Kidney (tissue), 22 donors: ENCODE data around the gene TXN2. TPM values are rescaled to one million over a fixed set of nuclear protein-coding genes. Genes with fewer than 3 reads are reported as not detected.
A peak's percentile ranks its signal among the peaks of the same experiment; 100 is the strongest.

Experiments
- DNase-seq, 5 donors: peaks; one replicate each; pipeline ENCODE4 v3.0.0-alpha.2; 2013 to 2020
- FAIRE-seq: peaks from 2 replicates; lab custom pipeline; 2012; peaks lifted over from hg19 to GRCh38; lab: Jason Lieb, UNC
- H3K27ac ChIP-seq, 2 donors: one replicate each; pipeline ENCODE4 v1.7.0; 2013; ENCODE audit warnings: low read depth in 2 of 2, low read length in 2 of 2, inconsistent platforms in 1 of 2
- H3K27me3 ChIP-seq: one replicate; pipeline ENCODE4 v1.7.1; 2013; ENCODE audit warnings: low read length, inconsistent platforms; ENCODE audit not compliant: control insufficient read depth, insufficient read depth
- H3K36me3 ChIP-seq, 3 donors: one replicate each; pipeline versions ENCODE4 v1.7.0 to v1.7.1; 2013; ENCODE audit warnings: low read length in 3 of 3, control low read depth in 1 of 3, inconsistent platforms in 1 of 3; ENCODE audit not compliant: insufficient read depth in 3 of 3, control insufficient read depth in 2 of 3
- H3K4me1 ChIP-seq, 3 donors: one replicate each; pipeline versions ENCODE4 v1.7.0 to v1.7.1; 2013; ENCODE audit warnings: low read length in 3 of 3, inconsistent platforms in 1 of 3, low read depth in 1 of 3; ENCODE audit not compliant: control insufficient read depth in 2 of 3, insufficient read depth in 2 of 3
- H3K4me3 ChIP-seq, 3 donors: one replicate each; pipeline versions ENCODE4 v1.7.0 to v1.8.1; 2013; ENCODE audit warnings: low read length in 3 of 3, control low read depth in 1 of 3, inconsistent platforms in 1 of 3
- H3K9ac ChIP-seq, 3 donors: one replicate each; pipeline versions ENCODE4 v1.7.0 to v1.7.1; 2013; ENCODE audit warnings: low read length in 3 of 3, control low read depth in 1 of 3, inconsistent platforms in 1 of 3
- H3K9me3 ChIP-seq, 3 donors: one replicate each; pipeline versions ENCODE4 v1.7.0 to v1.7.1; 2013; ENCODE audit warnings: low read length in 3 of 3, control low read depth in 1 of 3, inconsistent platforms in 1 of 3; ENCODE audit not compliant: control insufficient read depth in 2 of 3, insufficient read depth in 1 of 3
- intact Hi-C: fragments of 100-400 bp; cut with DNase I; formaldehyde crosslinking; loops from one replicate; pipeline ENCODE4 v1.11.1; 2022
- long read RNA-seq, 10 donors: library from polyadenylated mRNA in 1 of 10; unstranded in 1 of 10; transcript quantifications; one replicate each; pipeline ENCODE4 v2.0.0 and lab custom pipeline, GENCODE V29; 2021 to 2026
- polyA plus RNA-seq: library from polyadenylated mRNA; stranded (reverse); fragments of 350-450 nt; fragmentation: Illumina TruSeq; extraction: RNeasy Lipid Tissue Mini Kit (QIAGEN cat#74804); gene quantifications from one replicate; pipeline ENCODE4 v1.2.3, GENCODE V29; 2014; ENCODE audit warnings: low read depth, low replicate concordance; ENCODE audit not compliant: insufficient read depth
- total RNA-seq: library from RNA; stranded (reverse); fragmentation: NEBNext Ultra II Directional; extraction: Animal tissue kit (Norgen Biotek cat#: 25700); gene quantifications from one replicate; pipeline ENCODE4 v1.2.1, GENCODE V29; 2021
- TF ChIP-seq, protein P1 (sequence below): IDR thresholded peaks from 3 replicates; pipeline ENCODE4 v1.5.1; 2012; ENCODE audit warnings: mild to moderate bottlenecking, moderate library complexity, borderline replicate concordance; ENCODE audit not compliant: insufficient read depth; ENCODE audit errors: extremely low read depth
- donor health status: control.
- donor health status: control.
- donor health status: control.
- donor health status: control.
- donor health status: control.
- donor health status: DM: yes; HTN: yes; CAD: no.
- donor health status: Normal renal cell carcinoma (clear cell type).

TXN2 gene, protein sequence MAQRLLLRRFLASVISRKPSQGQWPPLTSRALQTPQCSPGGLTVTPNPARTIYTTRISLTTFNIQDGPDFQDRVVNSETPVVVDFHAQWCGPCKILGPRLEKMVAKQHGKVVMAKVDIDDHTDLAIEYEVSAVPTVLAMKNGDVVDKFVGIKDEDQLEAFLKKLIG
- total RNA-seq: 72.8 TPM
- polyA plus RNA-seq: 194 TPM
- long read RNA-seq, donor 1, transcript TXN2-201 (4 exons, 1,736 nt): major isoform, 41 of 62 reads
- long read RNA-seq, donor 1, partial matches to known transcripts: 18 of 62 reads
- long read RNA-seq, donor 1, other reads (novel, unspliced or antisense): 0 of 62 reads
- long read RNA-seq, donor 2, transcript TXN2-201 (4 exons, 1,736 nt): major isoform, 54 of 72 reads
- long read RNA-seq, donor 2, partial matches to known transcripts: 14 of 72 reads
- long read RNA-seq, donor 2, other reads (novel, unspliced or antisense): 0 of 72 reads
- long read RNA-seq, donor 3, transcript TXN2-201 (4 exons, 1,736 nt): major isoform, 68 of 109 reads
- long read RNA-seq, donor 3, partial matches to known transcripts: 32 of 109 reads
- long read RNA-seq, donor 3, other reads (novel, unspliced or antisense): 5 of 109 reads
- long read RNA-seq, donor 4, transcript TXN2-201 (4 exons, 1,736 nt): major isoform, 46 of 65 reads
- long read RNA-seq, donor 4, partial matches to known transcripts: 15 of 65 reads
- long read RNA-seq, donor 4, other reads (novel, unspliced or antisense): 0 of 65 reads
- long read RNA-seq, donor 5, partial matches to known transcripts: 0 of 4 reads
- long read RNA-seq, donor 5, other reads (novel, unspliced or antisense): 0 of 4 reads
- long read RNA-seq, donor 6, transcript TXN2-201 (4 exons, 1,736 nt): major isoform, 61 of 88 reads
- long read RNA-seq, donor 6, partial matches to known transcripts: 21 of 88 reads
- long read RNA-seq, donor 6, other reads (novel, unspliced or antisense): 0 of 88 reads
- long read RNA-seq, donor 7, transcript TXN2-201 (4 exons, 1,736 nt): major isoform, 92 of 134 reads
- long read RNA-seq, donor 7, partial matches to known transcripts: 27 of 134 reads
- long read RNA-seq, donor 7, other reads (novel, unspliced or antisense): 11 of 134 reads
- long read RNA-seq, donor 8, transcript TXN2-201 (4 exons, 1,736 nt): major isoform, 53 of 77 reads
- long read RNA-seq, donor 8, transcript TXN2-204 (4 exons, 1,280 nt): minor isoform, 6 of 77 reads
- long read RNA-seq, donor 8, partial matches to known transcripts: 18 of 77 reads
- long read RNA-seq, donor 8, other reads (novel, unspliced or antisense): 0 of 77 reads
- long read RNA-seq, donor 9, transcript TXN2-201 (4 exons, 1,736 nt): major isoform, 40 of 71 reads
- long read RNA-seq, donor 9, partial matches to known transcripts: 27 of 71 reads
- long read RNA-seq, donor 9, other reads (novel, unspliced or antisense): 0 of 71 reads
- long read RNA-seq, donor 10, transcript TXN2-201 (4 exons, 1,736 nt): major isoform, 31 of 52 reads
- long read RNA-seq, donor 10, partial matches to known transcripts: 18 of 52 reads
- long read RNA-seq, donor 10, other reads (novel, unspliced or antisense): 0 of 52 reads

DNA sequence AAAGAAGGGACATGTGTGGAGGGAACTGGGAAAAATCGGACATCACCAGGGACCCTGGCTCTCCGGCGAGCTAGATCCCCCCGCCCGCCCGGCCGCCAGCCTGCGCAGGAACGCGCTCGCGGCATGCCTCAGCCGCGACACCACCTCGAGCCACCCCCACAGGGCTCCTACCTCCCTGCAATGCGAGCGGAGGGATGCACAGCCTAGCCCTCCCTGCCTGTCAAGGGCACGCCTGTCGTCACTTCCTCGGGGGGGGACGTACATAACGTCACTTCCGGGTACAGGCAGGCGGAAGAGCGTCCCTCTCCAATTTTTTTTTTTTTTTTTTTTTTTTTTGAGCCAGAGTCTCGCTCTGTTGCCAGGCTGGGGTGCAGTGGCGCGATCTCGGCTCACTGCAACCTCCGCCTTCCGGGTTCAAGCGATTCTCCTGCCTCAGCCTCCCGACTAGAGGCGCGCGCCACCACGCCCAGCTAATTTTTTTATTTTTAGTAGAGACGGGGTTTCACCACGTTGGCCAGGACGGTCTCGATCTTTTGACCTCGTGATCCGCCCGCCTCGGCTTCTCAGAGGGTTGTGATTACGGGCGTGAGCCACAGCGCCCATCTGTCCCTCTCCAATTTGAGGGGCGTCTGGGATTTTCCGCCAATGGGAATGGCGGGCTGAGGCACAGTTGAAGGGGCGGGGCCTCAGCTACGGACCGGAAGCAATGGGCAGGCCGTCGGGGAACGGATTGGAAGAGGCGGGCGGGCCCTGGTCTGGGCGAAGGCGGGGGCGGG, at the start of gene TXN2:
Gene TXN2, minus strand, starts transcription at position 248 of the 776 bp plus-strand sequence. CDS start 803 bp downstream, outside the sequence.
- TF ChIP-seq, protein P1, sequence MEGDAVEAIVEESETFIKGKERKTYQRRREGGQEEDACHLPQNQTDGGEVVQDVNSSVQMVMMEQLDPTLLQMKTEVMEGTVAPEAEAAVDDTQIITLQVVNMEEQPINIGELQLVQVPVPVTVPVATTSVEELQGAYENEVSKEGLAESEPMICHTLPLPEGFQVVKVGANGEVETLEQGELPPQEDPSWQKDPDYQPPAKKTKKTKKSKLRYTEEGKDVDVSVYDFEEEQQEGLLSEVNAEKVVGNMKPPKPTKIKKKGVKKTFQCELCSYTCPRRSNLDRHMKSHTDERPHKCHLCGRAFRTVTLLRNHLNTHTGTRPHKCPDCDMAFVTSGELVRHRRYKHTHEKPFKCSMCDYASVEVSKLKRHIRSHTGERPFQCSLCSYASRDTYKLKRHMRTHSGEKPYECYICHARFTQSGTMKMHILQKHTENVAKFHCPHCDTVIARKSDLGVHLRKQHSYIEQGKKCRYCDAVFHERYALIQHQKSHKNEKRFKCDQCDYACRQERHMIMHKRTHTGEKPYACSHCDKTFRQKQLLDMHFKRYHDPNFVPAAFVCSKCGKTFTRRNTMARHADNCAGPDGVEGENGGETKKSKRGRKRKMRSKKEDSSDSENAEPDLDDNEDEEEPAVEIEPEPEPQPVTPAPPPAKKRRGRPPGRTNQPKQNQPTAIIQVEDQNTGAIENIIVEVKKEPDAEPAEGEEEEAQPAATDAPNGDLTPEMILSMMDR: no peak
- peak within 1 kb of the TSS; percentile 77 to 99 (median 84) for H3K4me3 ChIP-seq
- H3K27me3 ChIP-seq: no peaks in the 10 kb centered on the region
- no peaks in the 10 kb centered on the region for H3K9me3 ChIP-seq
- FAIRE-seq: no peak
- intact Hi-C loops: no loop called here
- peak within 1 kb of the TSS; percentile 81 to 97 (median 85) for H3K9ac ChIP-seq
- peak within 1 kb of the TSS; percentile 97 to 98 for H3K27ac ChIP-seq
- H3K36me3 ChIP-seq: peaks cover 4 to 15% (median 7%) of the 10 kb centered on the region in 3 donors
- peaks cover 0 to 10% (median 2%) of the 10 kb centered on the region in 3 donors for H3K4me1 ChIP-seq
- DNase-seq: peak; percentile 98 to 99 (median 99)

DNA sequence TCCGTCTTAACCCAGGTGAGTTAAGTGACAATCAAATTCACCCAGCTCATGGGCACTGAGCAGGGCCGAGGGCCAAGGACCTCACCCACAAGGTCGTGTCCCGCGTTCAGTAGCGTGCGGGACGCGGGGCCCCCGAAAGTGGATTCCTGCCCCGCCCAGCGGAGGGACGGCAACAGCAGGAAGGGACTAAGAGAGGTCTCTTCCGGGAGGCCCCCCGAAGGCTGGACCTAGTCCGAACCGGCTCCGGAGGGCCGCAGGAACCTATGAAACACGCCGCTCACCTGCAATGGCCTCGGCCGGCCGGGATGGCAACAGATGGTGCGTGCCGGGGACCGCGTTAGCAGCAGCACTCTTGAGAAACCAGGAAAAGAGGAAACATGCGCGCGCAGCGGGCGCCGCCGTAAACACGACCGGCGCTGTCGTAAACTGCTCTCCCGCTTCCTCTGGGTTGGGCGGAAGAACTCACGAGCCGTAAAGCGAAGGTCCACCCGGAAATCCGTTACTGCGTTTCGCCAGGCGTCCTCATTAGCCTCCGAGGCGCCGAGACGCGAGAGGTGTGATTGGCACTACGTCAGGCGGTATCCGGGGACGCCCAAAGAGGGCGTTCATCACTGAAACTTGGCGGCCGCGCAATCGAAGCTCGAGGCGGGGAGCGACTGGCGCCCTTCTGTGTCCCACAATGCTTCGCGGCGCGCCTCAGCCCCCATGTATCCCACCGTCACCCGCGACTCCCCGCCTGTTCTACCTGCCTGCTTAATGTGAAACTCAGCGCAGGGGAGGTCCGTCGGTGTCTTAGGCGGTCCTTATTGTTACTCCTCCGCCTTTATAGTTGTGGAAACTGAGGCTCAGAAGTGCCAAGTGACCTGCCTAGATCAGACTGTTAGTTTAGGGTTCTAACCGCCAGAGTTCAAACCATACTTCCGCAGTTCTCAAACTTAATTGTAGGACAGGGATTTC, 47.6 kb upstream of the TXN2 start, which contains the start of gene EIF3D:
Gene EIF3D, minus strand, starts transcription at position 372 of the 957 bp plus-strand sequence. CDS start 3,045 bp downstream, outside the sequence.
- FAIRE-seq (peak; percentile 67), DNase-seq (peak; percentile 99 to 100 (median 100))
- H3K36me3 ChIP-seq: peaks cover 6 to 22% (median 17%) of the 10 kb centered on the region in 3 donors
- H3K4me3 ChIP-seq: peak within 1 kb of the TSS; percentile 87 to 95 (median 94)
- H3K9me3 ChIP-seq: no peaks in the 10 kb centered on the region
- H3K9ac ChIP-seq: peak within 1 kb of the TSS; percentile 89 to 92 (median 92)
- H3K4me1 ChIP-seq: peaks cover 0 to 4% (median 0%) of the 10 kb centered on the region in 3 donors
- no peaks in the 10 kb centered on the region for H3K27me3 ChIP-seq
- TF ChIP-seq, protein P1: no peak
- intact Hi-C loops: no loop called here
- peak within 1 kb of the TSS; percentile 93 to 94 for H3K27ac ChIP-seq
